ENCODE data around the gene L1TD1. TPM values are rescaled to one million over a fixed set of nuclear protein-coding genes. Genes with fewer than 3 reads are reported as not detected.
"Not testable (repeated sequence)": the region's sequence is repeated elsewhere in the genome, so short reads cannot be mapped to it uniquely, and the experiment has no call there.

L1TD1 gene
- total and polyA plus RNA-seq, 7 experiments from 2014 or later = 0.11 to 0.44 TPM; not detected in 5

DNA sequence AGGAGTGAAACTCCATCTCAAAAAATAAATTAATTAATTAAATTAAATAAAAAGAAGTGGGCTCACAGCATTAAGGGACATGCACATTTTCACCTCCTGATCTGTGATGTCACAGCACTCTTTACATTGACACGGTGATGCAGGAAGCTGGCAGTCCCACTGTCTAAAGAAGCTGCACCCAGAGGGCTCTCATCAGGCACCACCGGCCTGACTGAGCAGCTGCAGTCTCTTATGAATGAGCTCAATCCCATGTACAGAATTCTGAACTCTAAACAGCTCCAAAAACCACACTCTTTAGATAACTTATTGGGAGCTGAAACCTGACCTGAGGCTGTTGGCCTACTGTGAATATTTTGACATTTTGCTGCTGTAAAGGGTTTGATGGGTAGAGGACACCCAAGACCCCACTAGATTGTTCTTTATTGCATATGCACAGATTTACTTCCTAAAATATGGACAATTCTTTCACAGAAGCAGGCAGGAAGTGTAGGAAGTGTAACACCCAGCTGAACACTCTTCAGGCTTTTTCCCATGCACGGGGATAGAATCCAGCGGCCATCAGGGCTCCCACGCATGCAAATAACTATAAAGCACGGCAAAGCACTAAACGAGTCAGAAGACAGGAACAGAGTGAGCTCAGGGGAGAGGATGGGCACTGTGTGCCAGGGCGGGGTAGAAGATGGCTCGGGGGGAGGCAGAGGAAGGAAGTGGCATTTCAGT is 46.2 kb downstream of the L1TD1 start:
- peaks cover 0 to 4% (median 0%) of the 10 kb centered on the region in 5 donors for H3K36me3 Mint-ChIP-seq
- ChIA-PET CTCF (interaction anchor here (1.0 kb wide), 1 partner anchor 166 kb away, joined by 3 read pairs; no protein-coding TSS in a partner anchor), POLR2A (no interaction called here)
- H3K4me3 Mint-ChIP-seq = no peak overlapping the region
- Histone ChIP-seq H3K27me3 (ENCODE audit: control insufficient read depth in 2 of 2, insufficient read depth in 2 of 2, low read length in 2 of 2) (no peaks in the 10 kb centered on the region), H3K9me3 (ENCODE audit: control insufficient read depth in 2 of 3, low read length in 3 of 3) (no peaks in the 10 kb centered on the region), H3K36me3 (ENCODE audit: control insufficient read depth in 2 of 3, insufficient read depth in 3 of 3, low read length in 3 of 3) (no peaks in the 10 kb centered on the region), H3K27ac (ENCODE audit: low read depth, low read length) (no peak overlapping the region), H3K4me1 (ENCODE audit: control insufficient read depth in 2 of 2, insufficient read depth in 2 of 2, low read length in 2 of 2) (no peaks in the 10 kb centered on the region), H3K4me3 (ENCODE audit: low read length) (no peak overlapping the region)
- DNase-seq = no peak
- intact Hi-C loops (cut with micrococcal nuclease) = no loop called here
- H3K9me3 Mint-ChIP-seq = peaks cover 0 to 5% (median 0%) of the 10 kb centered on the region in 11 donors
- ATAC-seq = no peak
- no peaks in the 10 kb centered on the region for H3K4me1 Mint-ChIP-seq
- H3K27ac Mint-ChIP-seq = no peak overlapping the region
- peaks cover 0 to 3% (median 0%) of the 10 kb centered on the region in 5 donors for H3K27me3 Mint-ChIP-seq

DNA sequence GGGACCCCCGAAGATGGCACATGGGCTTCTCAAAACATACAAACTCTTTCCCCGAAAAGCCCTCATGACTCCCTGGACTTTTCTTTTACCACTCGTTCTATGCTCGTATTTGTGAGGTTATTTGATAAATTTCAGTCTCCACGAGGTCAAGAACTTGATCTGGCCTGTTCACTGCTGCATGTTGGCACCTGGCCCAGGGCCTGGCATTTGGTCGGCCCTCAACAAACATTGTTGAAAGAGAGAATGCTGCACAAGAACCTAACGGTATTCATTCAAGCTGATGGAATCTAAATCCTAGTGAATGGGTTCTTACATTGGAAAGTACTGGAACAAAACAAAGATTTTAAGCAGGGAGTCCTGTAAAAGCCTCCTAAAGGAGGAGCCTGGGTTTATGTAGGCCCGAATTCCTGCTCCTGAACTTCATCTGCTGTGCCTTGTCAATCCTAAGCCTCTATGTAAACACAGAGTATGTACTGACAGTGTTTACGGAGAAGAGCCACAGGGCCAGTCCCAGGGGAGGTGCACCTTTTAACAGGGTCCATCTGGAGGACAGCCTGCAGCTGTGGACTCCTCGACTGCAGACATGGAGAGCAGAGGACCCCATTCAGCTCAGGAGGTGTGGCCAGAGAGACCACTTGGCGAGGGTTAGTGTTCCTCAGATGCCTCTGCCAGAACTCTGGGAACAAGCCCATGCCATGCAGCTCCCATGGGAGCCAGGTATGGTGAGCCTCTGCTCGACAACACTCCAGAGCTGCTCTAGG is 46.9 kb downstream of the L1TD1 start:
- ChIA-PET POLR2A (no interaction called here), CTCF (interaction anchor here (1.0 kb wide), 1 partner anchor 166 kb away, joined by 3 read pairs; no protein-coding TSS in a partner anchor)
- H3K4me1 ChIP-seq (ENCODE audit: control insufficient read depth in 2 of 2, insufficient read depth in 2 of 2, low read length in 2 of 2) = no peaks in the 10 kb centered on the region
- peaks cover 0 to 4% (median 0%) of the 10 kb centered on the region in 5 donors for H3K36me3 Mint-ChIP-seq
- peaks cover 0 to 5% (median 0%) of the 10 kb centered on the region in 11 donors for H3K9me3 Mint-ChIP-seq
- no peaks in the 10 kb centered on the region for H3K9me3 ChIP-seq (ENCODE audit: control insufficient read depth in 2 of 3, low read length in 3 of 3)
- no peaks in the 10 kb centered on the region for H3K27me3 Mint-ChIP-seq
- no peak overlapping the region for H3K4me3 Mint-ChIP-seq
- H3K27me3 ChIP-seq (ENCODE audit: control insufficient read depth in 2 of 2, insufficient read depth in 2 of 2, low read length in 2 of 2) = no peaks in the 10 kb centered on the region
- H3K4me1 Mint-ChIP-seq = no peaks in the 10 kb centered on the region
- H3K36me3 ChIP-seq (ENCODE audit: control insufficient read depth in 2 of 3, insufficient read depth in 3 of 3, low read length in 3 of 3) = no peaks in the 10 kb centered on the region
- no peak overlapping the region for H3K4me3 ChIP-seq (ENCODE audit: low read length)
- intact Hi-C loops (cut with micrococcal nuclease) = no loop called here
- no peak for ATAC-seq
- H3K27ac Mint-ChIP-seq = no peak overlapping the region
- no peak overlapping the region for H3K27ac ChIP-seq (ENCODE audit: low read depth, low read length)
- DNase-seq = no peak

DNA sequence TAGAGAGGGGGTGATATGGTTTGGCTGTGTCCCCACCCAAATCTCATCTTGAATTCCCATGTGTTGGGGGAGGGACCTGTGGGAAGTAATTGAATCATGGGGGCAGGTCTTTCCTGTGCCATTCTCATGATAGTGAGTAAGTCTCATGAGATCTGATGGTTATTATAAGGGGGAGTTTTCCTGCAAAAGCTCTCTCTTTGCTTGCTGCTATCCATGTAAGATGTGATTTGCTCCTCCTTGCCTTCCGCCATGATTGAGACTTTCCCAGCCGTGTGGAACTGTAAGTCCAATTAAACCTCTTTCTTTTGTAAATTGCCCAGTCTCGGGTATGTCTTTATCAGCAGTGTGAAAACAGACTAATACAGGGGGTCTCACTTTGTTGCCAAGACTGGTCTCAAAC is 49.7 kb downstream of the L1TD1 start:
- H3K4me1 Mint-ChIP-seq; H3K4me3 Mint-ChIP-seq; H3K27ac ChIP-seq (ENCODE audit: low read depth, low read length); H3K36me3 ChIP-seq (ENCODE audit: control insufficient read depth in 2 of 3, insufficient read depth in 3 of 3, low read length in 3 of 3); H3K27me3 ChIP-seq (ENCODE audit: control insufficient read depth in 2 of 2, insufficient read depth in 2 of 2, low read length in 2 of 2); H3K27ac Mint-ChIP-seq; intact Hi-C loops (cut with micrococcal nuclease); DNase-seq; ATAC-seq; H3K9me3 ChIP-seq (ENCODE audit: control insufficient read depth in 2 of 3, low read length in 3 of 3); H3K9me3 Mint-ChIP-seq; H3K36me3 Mint-ChIP-seq; POLR2A ChIA-PET; H3K4me1 ChIP-seq (ENCODE audit: control insufficient read depth in 2 of 2, insufficient read depth in 2 of 2, low read length in 2 of 2); H3K4me3 ChIP-seq (ENCODE audit: low read length); H3K27me3 Mint-ChIP-seq: not testable (repeated sequence)
- CTCF ChIA-PET = interaction anchor here (0.8 kb wide), 1 partner anchor 60 kb away, joined by 10 read pairs; no protein-coding TSS in a partner anchor

DNA sequence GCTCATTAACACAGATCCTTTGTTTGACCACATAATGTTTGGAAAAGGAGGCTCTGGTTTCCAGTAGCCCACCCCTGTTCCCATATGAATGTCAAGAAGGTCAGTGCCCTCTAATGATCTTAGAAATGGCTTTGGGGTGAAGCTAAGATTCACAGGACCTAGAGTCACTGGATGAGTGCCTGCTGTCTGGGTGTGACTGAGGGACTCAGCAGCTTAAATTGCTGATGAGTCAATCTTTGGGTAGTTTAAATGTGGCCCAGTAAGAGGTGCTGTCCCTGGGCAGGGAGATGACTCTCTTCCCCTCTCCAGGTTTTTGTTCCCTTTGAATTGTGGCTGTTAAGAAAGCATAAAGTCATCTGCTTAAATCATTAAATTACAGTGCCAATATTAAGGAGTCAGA is 50.6 kb downstream of the L1TD1 start:
- peaks cover 0 to 4% (median 0%) of the 10 kb centered on the region in 5 donors for H3K36me3 Mint-ChIP-seq
- no peak overlapping the region for H3K4me3 Mint-ChIP-seq
- H3K4me1 Mint-ChIP-seq = no peaks in the 10 kb centered on the region
- ATAC-seq (no peak), DNase-seq (no peak)
- ChIA-PET POLR2A (no interaction called here), CTCF (interaction anchor here (0.8 kb wide), 1 partner anchor 61 kb away, joined by 10 read pairs; no protein-coding TSS in a partner anchor)
- Histone ChIP-seq H3K4me1 (ENCODE audit: control insufficient read depth in 2 of 2, insufficient read depth in 2 of 2, low read length in 2 of 2) (no peaks in the 10 kb centered on the region), H3K36me3 (ENCODE audit: control insufficient read depth in 2 of 3, insufficient read depth in 3 of 3, low read length in 3 of 3) (no peaks in the 10 kb centered on the region), H3K27me3 (ENCODE audit: control insufficient read depth in 2 of 2, insufficient read depth in 2 of 2, low read length in 2 of 2) (no peaks in the 10 kb centered on the region), H3K27ac (ENCODE audit: low read depth, low read length) (no peak overlapping the region), H3K9me3 (ENCODE audit: control insufficient read depth in 2 of 3, low read length in 3 of 3) (no peaks in the 10 kb centered on the region), H3K4me3 (ENCODE audit: low read length) (no peak overlapping the region)
- H3K27me3 Mint-ChIP-seq = no peaks in the 10 kb centered on the region
- intact Hi-C loops (cut with micrococcal nuclease) = no loop called here
- H3K9me3 Mint-ChIP-seq = peaks cover 0 to 6% (median 0%) of the 10 kb centered on the region in 11 donors
- no peak overlapping the region for H3K27ac Mint-ChIP-seq

DNA sequence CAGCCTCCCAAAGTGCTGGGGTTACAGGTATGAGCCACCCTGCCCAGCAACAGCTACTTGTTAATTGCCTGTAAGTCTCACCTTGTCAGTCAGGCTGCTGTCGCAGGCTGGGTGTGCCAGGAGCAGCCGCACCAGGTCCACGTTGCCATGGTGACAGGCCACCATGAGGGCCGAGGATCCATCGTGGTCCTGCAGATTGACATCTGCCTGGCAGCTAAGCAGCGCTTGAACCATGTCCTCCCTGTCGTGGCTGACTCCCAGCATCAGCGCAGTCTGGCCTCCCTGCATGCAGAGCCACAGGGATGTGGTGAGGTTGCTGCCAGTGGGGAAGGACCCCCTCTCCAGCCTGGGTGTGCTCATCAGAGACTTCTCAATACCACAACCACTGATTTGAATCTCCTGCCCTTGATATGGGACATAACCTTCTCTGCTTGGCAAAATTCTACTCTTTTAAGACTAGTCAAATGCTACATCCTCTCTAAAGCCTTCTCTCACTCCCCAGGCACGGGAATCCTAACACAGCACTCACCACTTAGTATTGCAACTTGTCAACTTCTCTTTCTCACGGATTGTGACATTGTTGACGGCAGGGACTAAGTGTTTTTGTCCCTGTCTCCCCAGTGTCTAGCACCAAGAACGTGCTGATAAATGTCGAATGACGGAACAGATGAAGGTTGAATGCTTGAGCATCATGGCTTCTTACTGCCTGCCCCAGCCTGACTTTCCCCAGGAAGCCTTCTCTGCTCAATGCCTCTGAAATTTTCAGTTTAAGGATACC is 52.9 kb downstream of the L1TD1 start:
- no peak overlapping the region for H3K4me3 Mint-ChIP-seq
- no peaks in the 10 kb centered on the region for H3K4me1 Mint-ChIP-seq
- Histone ChIP-seq H3K4me3 (ENCODE audit: low read length) (no peak overlapping the region), H3K9me3 (ENCODE audit: control insufficient read depth in 2 of 3, low read length in 3 of 3) (no peaks in the 10 kb centered on the region), H3K4me1 (ENCODE audit: control insufficient read depth in 2 of 2, insufficient read depth in 2 of 2, low read length in 2 of 2) (no peaks in the 10 kb centered on the region), H3K36me3 (ENCODE audit: control insufficient read depth in 2 of 3, insufficient read depth in 3 of 3, low read length in 3 of 3) (no peaks in the 10 kb centered on the region), H3K27me3 (ENCODE audit: control insufficient read depth in 2 of 2, insufficient read depth in 2 of 2, low read length in 2 of 2) (no peaks in the 10 kb centered on the region), H3K27ac (ENCODE audit: low read depth, low read length) (no peak overlapping the region)
- peak overlapping the region in 1 of 9 donors; percentile 19 for H3K27ac Mint-ChIP-seq
- H3K27me3 Mint-ChIP-seq = no peaks in the 10 kb centered on the region
- H3K36me3 Mint-ChIP-seq = peaks cover 0 to 4% (median 0%) of the 10 kb centered on the region in 5 donors
- CTCF ChIA-PET = no interaction called here
- peaks cover 0 to 6% (median 0%) of the 10 kb centered on the region in 11 donors for H3K9me3 Mint-ChIP-seq
- intact Hi-C loops (cut with micrococcal nuclease) = no loop called here
- DNase-seq (no peak), ATAC-seq (no peak)
- POLR2A ChIA-PET = no interaction called here

DNA sequence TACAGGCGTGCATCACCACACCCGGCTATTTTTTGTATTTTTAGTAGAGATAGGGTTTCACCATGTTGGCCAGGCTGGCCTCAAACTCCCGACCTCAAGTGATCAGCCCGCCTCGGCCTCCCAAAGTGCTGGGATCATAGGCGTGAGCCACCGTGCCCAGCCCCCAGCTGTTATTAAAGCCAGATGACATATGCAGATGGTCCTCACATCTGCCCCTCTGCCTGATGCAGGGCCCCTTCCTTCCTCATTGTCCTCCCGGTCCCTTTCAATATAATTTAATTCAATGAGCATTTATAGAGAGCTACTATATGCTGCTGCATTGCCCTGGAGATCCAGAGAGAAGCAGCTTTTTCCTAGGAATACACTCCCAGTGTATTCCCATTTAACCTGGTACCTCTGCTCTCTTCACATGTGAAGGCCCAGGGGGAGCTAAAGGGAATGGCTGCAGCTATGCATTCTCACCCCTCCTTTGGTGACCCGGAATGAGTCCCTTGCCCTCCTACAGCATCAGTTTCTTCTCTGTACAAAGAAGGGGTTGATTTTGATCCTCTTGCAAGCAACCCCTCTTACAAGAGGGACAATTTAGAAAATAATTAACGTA is 55.6 kb downstream of the L1TD1 start:
- H3K27ac Mint-ChIP-seq = no peak overlapping the region
- H3K4me1 Mint-ChIP-seq = no peaks in the 10 kb centered on the region
- Histone ChIP-seq H3K27me3 (ENCODE audit: control insufficient read depth in 2 of 2, insufficient read depth in 2 of 2, low read length in 2 of 2) (no peaks in the 10 kb centered on the region), H3K27ac (ENCODE audit: low read depth, low read length) (no peak overlapping the region), H3K4me3 (ENCODE audit: low read length) (no peak overlapping the region), H3K9me3 (ENCODE audit: control insufficient read depth in 2 of 3, low read length in 3 of 3) (no peaks in the 10 kb centered on the region), H3K4me1 (ENCODE audit: control insufficient read depth in 2 of 2, insufficient read depth in 2 of 2, low read length in 2 of 2) (no peaks in the 10 kb centered on the region), H3K36me3 (ENCODE audit: control insufficient read depth in 2 of 3, insufficient read depth in 3 of 3, low read length in 3 of 3) (no peaks in the 10 kb centered on the region)
- POLR2A ChIA-PET = no interaction called here
- no peaks in the 10 kb centered on the region for H3K36me3 Mint-ChIP-seq
- ATAC-seq (no peak), DNase-seq (no peak)
- CTCF ChIA-PET = no interaction called here
- no peak overlapping the region for H3K4me3 Mint-ChIP-seq
- intact Hi-C loops (cut with micrococcal nuclease) = no loop called here
- peaks cover 0 to 2% (median 0%) of the 10 kb centered on the region in 11 donors for H3K9me3 Mint-ChIP-seq
- H3K27me3 Mint-ChIP-seq = no peaks in the 10 kb centered on the region
